ENCODE measurements around the gene FGL2.
"Not testable (repeated sequence)": the region's sequence is repeated elsewhere in the genome, so short reads cannot be mapped to it uniquely, and the experiment has no call there.

The FGL2 gene

DNA sequence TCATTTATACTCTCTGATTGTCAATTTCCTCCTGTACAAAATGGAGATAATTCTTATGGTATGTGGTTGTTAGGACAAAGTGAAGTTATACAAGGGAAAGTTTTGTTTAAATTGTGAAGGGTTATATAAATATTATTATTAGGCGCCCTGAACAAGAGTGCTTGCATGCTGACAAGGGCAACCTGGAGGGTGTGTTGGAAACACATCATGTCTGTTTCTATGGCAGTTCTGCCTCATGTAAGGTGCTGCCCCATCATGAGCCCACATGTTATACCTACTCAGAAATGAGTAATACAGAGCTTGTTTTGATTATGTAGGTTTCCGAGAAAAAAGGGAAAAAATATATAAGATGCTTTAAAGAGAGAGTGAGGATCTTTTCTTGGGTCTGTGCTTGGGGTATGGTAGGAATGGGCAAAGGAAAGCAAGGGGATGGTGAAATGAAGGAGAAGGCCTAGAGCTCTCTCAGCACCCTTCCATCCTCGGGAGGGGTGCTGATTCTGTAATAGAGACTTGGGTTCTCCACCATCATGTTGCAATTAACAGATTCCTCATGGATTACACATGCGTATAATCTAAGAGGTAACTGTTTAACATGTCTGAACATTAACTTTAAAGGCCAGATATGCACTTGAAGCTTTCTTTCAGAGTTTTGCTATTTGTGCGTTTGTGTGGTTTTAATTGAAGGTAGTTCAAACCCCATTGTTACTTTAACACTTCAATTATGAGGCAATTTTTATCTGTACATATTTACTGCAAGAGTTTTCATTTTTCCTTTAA, 43.8 kb downstream of the FGL2 start:
- DNase-seq: not testable (repeated sequence)

DNA sequence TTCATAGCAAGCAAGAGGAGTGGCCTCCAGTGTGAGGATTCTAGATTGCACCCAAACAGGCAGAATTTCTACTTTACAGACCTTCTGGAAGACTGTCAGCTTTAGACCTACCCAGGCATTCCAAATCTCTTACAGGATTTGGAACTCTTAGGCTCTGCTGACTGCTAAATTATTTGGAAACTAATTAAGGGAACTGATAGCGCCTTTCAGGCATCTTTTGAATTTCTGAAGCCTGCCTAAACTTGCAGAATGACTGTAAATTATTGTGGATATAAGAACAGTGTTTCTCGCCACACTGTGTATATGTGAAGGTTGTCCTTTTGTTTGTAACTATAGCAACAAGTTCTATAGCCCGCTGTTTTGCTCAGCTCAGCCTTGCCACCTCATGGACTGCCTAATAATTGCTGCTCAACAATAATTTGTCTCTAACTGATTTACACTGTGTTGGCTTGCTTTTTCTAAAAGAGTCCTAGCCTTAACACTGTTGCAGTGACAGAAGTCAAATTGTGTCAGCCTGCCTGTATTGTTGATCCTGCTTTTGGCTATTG, 44.6 kb downstream of the FGL2 start:
- not testable (repeated sequence) for DNase-seq

DNA sequence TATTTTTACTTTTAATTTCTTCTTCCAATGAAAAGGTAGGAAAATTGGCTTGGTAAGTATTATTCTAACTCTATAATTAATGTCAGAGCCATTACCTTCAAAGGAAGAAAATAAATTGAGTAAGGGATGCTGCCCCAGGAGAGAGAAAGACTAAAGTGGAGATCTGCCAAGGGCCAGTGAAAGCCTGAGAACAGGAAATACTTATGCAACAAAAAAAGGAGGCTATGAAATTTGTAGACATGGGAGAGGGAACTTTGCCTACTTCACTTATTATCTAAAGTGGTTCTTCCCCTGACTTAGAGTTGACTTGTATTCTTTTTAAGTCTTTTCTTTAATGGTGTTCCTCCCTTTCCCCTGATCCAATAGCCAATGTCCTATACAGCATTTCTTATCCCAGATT, 47.4 kb downstream of the FGL2 start:
- not testable (repeated sequence) for DNase-seq
